Stomach (tissue), 9 donors: ENCODE data around the gene PRPS1L1. TPM values are rescaled to one million over a fixed set of nuclear protein-coding genes. Genes with fewer than 3 reads are reported as not detected.

Experiments
- DNase-seq, 2 donors: peaks; one replicate each; pipeline versions ENCODE4 v3.0.0 to v3.0.0-alpha.2; 2013 to 2019
- H3K27ac ChIP-seq, 5 donors: fragments of 200-600 bp in 4 of 5; sonication (generic) in 4 of 5; one replicate each; pipeline ENCODE4 v1.5.1; 2013 to 2019; ENCODE audit warnings: mild to moderate bottlenecking in 1 of 5, moderate library complexity in 1 of 5
- H3K27me3 ChIP-seq, 3 donors: fragments of 200-600 bp; sonication (generic); one replicate each; pipeline ENCODE4 v1.5.1; 2017 to 2019; ENCODE audit warnings: mixed run types in 1 of 3
- H3K36me3 ChIP-seq, 4 donors: fragments of 200-600 bp; sonication (generic); 1 replicate in 3 of 4; 2 replicates in 1 of 4; pipeline ENCODE4 v1.5.1; 2016 to 2019
- H3K4me1 ChIP-seq, 4 donors: fragments of 200-600 bp; sonication (generic); one replicate each; pipeline ENCODE4 v1.5.1; 2016 to 2019
- H3K4me3 ChIP-seq, 4 donors: fragments of 200-600 bp; sonication (generic) in 3 of 4; one replicate each; pipeline ENCODE4 v1.5.1; 2016 to 2019; ENCODE audit warnings: mild to moderate bottlenecking in 1 of 4
- H3K9me3 ChIP-seq, 4 donors: fragments of 200-600 bp; sonication (generic); one replicate each; pipeline ENCODE4 v1.5.1; 2016 to 2019
- CTCF ChIP-seq, 7 experiments: fragments of 450-650 bp in 4 of 7; fragments of 200-600 bp in 3 of 7; sonication (generic) in 3 of 7; IDR thresholded peaks; one replicate each; pipeline ENCODE4 v1.5.1; 2016 to 2019; ENCODE audit warnings: antibody characterized with exemption in 7 of 7, control low read depth in 2 of 7, mild to moderate bottlenecking in 1 of 7
- EP300 ChIP-seq: sonication (generic); formaldehyde crosslinking; IDR thresholded peaks from one replicate; pipeline ENCODE4 v1.6.1; 2017; ENCODE audit warnings: antibody characterized with exemption
- POLR2A ChIP-seq, 4 donors: fragments of 450-650 bp; IDR thresholded peaks; one replicate each; pipeline ENCODE4 v1.6.1; 2016; ENCODE audit warnings: antibody characterized with exemption in 4 of 4, control low read depth in 2 of 4, mild to moderate bottlenecking in 1 of 4, moderate library complexity in 1 of 4
- POLR2AphosphoS5 ChIP-seq, 3 donors: sonication (generic); formaldehyde crosslinking; IDR thresholded peaks; one replicate each; pipeline ENCODE4 v1.6.1; 2016; ENCODE audit warnings: antibody characterized with exemption in 3 of 3
- WGBS, 5 donors: extraction: QIAGEN DNeasy Blood & Tissue Kit in 3 of 5; methylation state at CpG; one replicate each; pipeline versions ENCODE4 v1.1.5 to v1.1.7; 2013 to 2018; 5-methylcytosine and 5-hydroxymethylcytosine counted together
- intact Hi-C: fragments of 100-400 bp; cut with DNase I; formaldehyde crosslinking; loops from one replicate; pipeline ENCODE4 v1.15.1; 2023; ENCODE audit warnings: low total_unique reads
- polyA plus RNA-seq, 3 donors: library from polyadenylated mRNA; stranded (reverse); fragments of 200-250 nt; gene quantifications; one replicate each; pipeline ENCODE4 v1.2.3, GENCODE V29; 2013
- total RNA-seq, 5 donors: library from RNA; depleted of rRNA; stranded (reverse); fragments of >200 nt; gene quantifications; one replicate each; pipeline versions ENCODE4 v1.1.0 to v1.2.3, GENCODE V29; 2014 to 2016
- donor health status: healthy with polysubstance abuse.
- donor health status: Bipolar disorder and iron deficiency.
- donor health status: healthy.

The PRPS1L1 gene
- total and polyA plus RNA-seq, 8 donors = not detected

- no peaks in the 10 kb centered on the region for H3K36me3 ChIP-seq
- no peak for DNase-seq
- TF ChIP-seq POLR2AphosphoS5 (IDR thresholded peaks at IDR 0.05) = no peak
- TF ChIP-seq POLR2A (IDR thresholded peaks at IDR 0.05) = no peak
- no peak for TF ChIP-seq CTCF (IDR thresholded peaks at IDR 0.05)
- no peak for TF ChIP-seq EP300
Measured at GRCh38 chr7:17991866-17992648, 35.6 kb downstream of the PRPS1L1 start.

GRCh38 chr7:17990761-17991160 is 36.9 kb downstream of the PRPS1L1 start:
- intact Hi-C loops = no loop called here
- no peaks in the 10 kb centered on the region for H3K4me1 ChIP-seq
- H3K27me3 ChIP-seq = no peaks in the 10 kb centered on the region
- no peak overlapping the region for H3K4me3 ChIP-seq
- H3K9me3 ChIP-seq = no peaks in the 10 kb centered on the region
- TF ChIP-seq POLR2AphosphoS5 (IDR thresholded peaks at IDR 0.05) (no peak), CTCF (IDR thresholded peaks at IDR 0.05) (no peak), POLR2A (IDR thresholded peaks at IDR 0.05) (no peak)
- no peak overlapping the region for H3K27ac ChIP-seq
- 89 to 97% (median 96%) methylated on average over 3 of the region's 3 CpGs for WGBS, 5 donors
- H3K36me3 ChIP-seq = no peaks in the 10 kb centered on the region
- DNase-seq = no peak

More at GRCh38 chr7:17991866-17992648, 35.6 kb downstream of the PRPS1L1 start:
- Histone ChIP-seq H3K27me3 (no peaks in the 10 kb centered on the region), H3K9me3 (no peaks in the 10 kb centered on the region), H3K4me1 (no peaks in the 10 kb centered on the region), H3K4me3 (no peak overlapping the region), H3K27ac (no peak overlapping the region)
- intact Hi-C loops = no loop called here
- 54 to 66% (median 60%) methylated on average over 13 of the region's 13 CpGs for WGBS, 5 donors

GRCh38 chr7:17989546-17989945 is 38.1 kb downstream of the PRPS1L1 start:
- no peaks in the 10 kb centered on the region for H3K9me3 ChIP-seq
- no peak for DNase-seq

GRCh38 chr7:17988858-17989257 is 38.8 kb downstream of the PRPS1L1 start:
- no peaks in the 10 kb centered on the region for H3K9me3 ChIP-seq
- WGBS, 5 donors = 87 to 95% (median 93%) methylated on average over 6 of the region's 6 CpGs
- H3K27me3 ChIP-seq = no peaks in the 10 kb centered on the region
- intact Hi-C loops = no loop called here
- no peak overlapping the region for H3K27ac ChIP-seq
- H3K4me3 ChIP-seq = no peak overlapping the region
- no peaks in the 10 kb centered on the region for H3K36me3 ChIP-seq
- no peak for DNase-seq
- H3K4me1 ChIP-seq = no peaks in the 10 kb centered on the region
- no peak for TF ChIP-seq EP300
- TF ChIP-seq POLR2AphosphoS5 (IDR thresholded peaks at IDR 0.05) = no peak

More at GRCh38 chr7:17989546-17989945, 38.1 kb downstream of the PRPS1L1 start:
- no peaks in the 10 kb centered on the region for H3K4me1 ChIP-seq
- H3K36me3 ChIP-seq = no peaks in the 10 kb centered on the region
- no peak overlapping the region for H3K27ac ChIP-seq
- H3K4me3 ChIP-seq = no peak overlapping the region
- H3K27me3 ChIP-seq = no peaks in the 10 kb centered on the region
- 78 to 95% (median 89%) methylated on average over 5 of the region's 5 CpGs for WGBS, 5 donors
- intact Hi-C loops = no loop called here
- TF ChIP-seq POLR2AphosphoS5 (IDR thresholded peaks at IDR 0.05) (no peak), CTCF (IDR thresholded peaks at IDR 0.05) (no peak), POLR2A (IDR thresholded peaks at IDR 0.05) (no peak), EP300 (no peak)

GRCh38 chr7:17988141-17988540 is 39.5 kb downstream of the PRPS1L1 start:
- Histone ChIP-seq H3K27me3 (no peaks in the 10 kb centered on the region), H3K4me1 (no peaks in the 10 kb centered on the region), H3K4me3 (no peak overlapping the region), H3K27ac (no peak overlapping the region), H3K9me3 (no peaks in the 10 kb centered on the region), H3K36me3 (no peaks in the 10 kb centered on the region)
- no peak for TF ChIP-seq POLR2AphosphoS5 (IDR thresholded peaks at IDR 0.05)
- no peak for DNase-seq
- intact Hi-C loops = no loop called here
- WGBS, 5 donors = 85 to 93% (median 88%) methylated on average over 6 of the region's 6 CpGs
